NCI-H460 (cell line): Measurements from ENCODE around the gene UNC119. TPM values are rescaled to one million over a fixed set of nuclear protein-coding genes. Genes with fewer than 3 reads are reported as not detected.

Source experiments
- DNase-seq: peaks from one replicate; pipeline ENCODE4 v3.0.0-alpha.2; 2016; ENCODE audit warnings: low read depth; ENCODE audit errors: extremely low read depth
- total RNA-seq: library from RNA; depleted of rRNA; stranded (reverse); fragments of >200 nt; shearing (Covaris generic); gene quantifications from 2 replicates; pipeline ENCODE4 v1.2.3, GENCODE V29; 2014; rRNA removed

The UNC119 gene
- total RNA-seq, 1 experiment from 2014 or later: 23.6 TPM

- no peak for DNase-seq
Observed at GRCh38 chr17:28500712-28501379, 51.6 kb downstream of the UNC119 start.

GRCh38 chr17:28499684-28500357, 52.6 kb downstream of the UNC119 start:
- DNase-seq: no peak

GRCh38 chr17:28499364-28499664, 53.1 kb downstream of the UNC119 start:
- no peak for DNase-seq

GRCh38 chr17:28498652-28499363, 53.6 kb downstream of the UNC119 start:
- no peak for DNase-seq

- no peak for DNase-seq
Observed at GRCh38 chr17:28497931-28498330, 54.5 kb downstream of the UNC119 start.

Other genes starting within 250 kb of the UNC119 start
- 36.5 and 38.3 TPM in 2 replicates for gene TMEM97, start 233.4 kb downstream of the UNC119 start, total RNA-seq
- 43.6 and 47.5 TPM in 2 replicates for gene IFT20, start 217.2 kb downstream of the UNC119 start, total RNA-seq
- gene TNFAIP1, start 216.9 kb downstream of the UNC119 start, total RNA-seq: 31.0 and 31.2 TPM in 2 replicates
- 149 and 160 TPM in 2 replicates for gene POLDIP2, start 195.1 kb downstream of the UNC119 start, total RNA-seq
- not detected in 2 replicates for gene SEBOX, start 187.4 kb downstream of the UNC119 start, total RNA-seq
- 7.1 and 7.6 TPM in 2 replicates for gene VTN, start 182.3 kb downstream of the UNC119 start, total RNA-seq
- 4.5 and 6.1 TPM in 2 replicates for gene SARM1, start 180.9 kb downstream of the UNC119 start, total RNA-seq
- gene SLC46A1, start 146.4 kb downstream of the UNC119 start, total RNA-seq: 11.1 and 11.3 TPM in 2 replicates
- not detected in 2 replicates for gene SLC13A2, start 79.0 kb downstream of the UNC119 start, total RNA-seq
- 0.17 TPM in 1 of 2 replicates, not detected in the other for gene FOXN1, start 46.3 kb downstream of the UNC119 start, total RNA-seq
- 48.2 and 57.7 TPM in 2 replicates for gene PIGS, start 18.9 kb upstream of the UNC119 start, total RNA-seq
- 27.9 and 37.3 TPM in 2 replicates for gene ALDOC, start 24.3 kb upstream of the UNC119 start, total RNA-seq
- gene SPAG5, start 46.4 kb upstream of the UNC119 start, total RNA-seq: 56.3 and 56.8 TPM in 2 replicates
- 13.1 and 19.9 TPM in 2 replicates for gene RSKR, start 61.6 kb upstream of the UNC119 start, total RNA-seq
- 109 and 134 TPM in 2 replicates for gene BLTP2, start 92.5 kb upstream of the UNC119 start, total RNA-seq
- gene SDF2, start 109.3 kb upstream of the UNC119 start, total RNA-seq: 49.5 and 52.6 TPM in 2 replicates
- 26.7 and 33.3 TPM in 2 replicates for gene SUPT6H, start 109.6 kb upstream of the UNC119 start, total RNA-seq
- 3.4 and 3.6 TPM in 2 replicates for gene PROCA1, start 159.3 kb upstream of the UNC119 start, total RNA-seq
- 170 and 179 TPM in 2 replicates for gene RAB34, start 165.2 kb upstream of the UNC119 start, total RNA-seq
- 1,295 and 1,608 TPM in 2 replicates for gene RPL23A, start 167.4 kb upstream of the UNC119 start, total RNA-seq
- 27.9 and 32.4 TPM in 2 replicates for gene TLCD1, start 173.6 kb upstream of the UNC119 start, total RNA-seq
- gene NEK8, start 176.2 kb upstream of the UNC119 start, total RNA-seq: 1.9 and 2.5 TPM in 2 replicates
- 79.4 and 83.4 TPM in 2 replicates for gene TRAF4, start 191.4 kb upstream of the UNC119 start, total RNA-seq